Measurements from ENCODE around the gene SCGB2A2. TPM values are rescaled to one million over a fixed set of nuclear protein-coding genes. Genes with fewer than 3 reads are reported as not detected.
A peak's percentile ranks its signal among the peaks of the same experiment; 100 is the strongest.

SCGB2A2 gene
- total RNA-seq, 1 donor from 2014 or later, result not detected

DNA sequence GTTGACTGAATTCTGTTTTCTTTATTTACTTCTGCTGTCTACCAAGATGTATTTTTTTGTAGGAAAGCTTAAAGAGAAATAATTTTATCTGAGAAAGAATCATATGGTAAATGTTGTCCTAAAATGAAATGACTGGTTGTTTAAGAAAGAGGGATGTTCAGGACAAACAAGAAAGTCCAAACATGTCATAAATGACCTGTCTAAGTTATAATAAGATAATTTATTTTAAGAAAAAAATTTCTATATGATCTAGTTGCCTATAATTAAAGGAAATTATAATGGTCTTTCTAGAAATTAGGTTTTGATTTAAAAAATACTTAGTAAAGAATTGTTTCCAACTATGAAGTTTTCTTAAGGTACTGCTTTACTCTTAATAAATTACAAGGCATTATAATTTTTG lies 10.5 kb downstream of the SCGB2A2 start:
- no peak for DNase-seq (ENCODE audit: low spot score)
- H3K4me3 Mint-ChIP-seq (ENCODE audit: unreplicated experiment), result no peak overlapping the region
- no peak overlapping the region for H3K27ac Mint-ChIP-seq (ENCODE audit: unreplicated experiment)
- H3K36me3 Mint-ChIP-seq (ENCODE audit: low read depth, unreplicated experiment), result no peaks in the 10 kb centered on the region
- H3K4me1 Mint-ChIP-seq (ENCODE audit: unreplicated experiment), result no peaks in the 10 kb centered on the region
- H3K9me3 Mint-ChIP-seq (ENCODE audit: unreplicated experiment), result peaks cover 4% of the 10 kb centered on the region
- TF ChIP-seq, protein P1, sequence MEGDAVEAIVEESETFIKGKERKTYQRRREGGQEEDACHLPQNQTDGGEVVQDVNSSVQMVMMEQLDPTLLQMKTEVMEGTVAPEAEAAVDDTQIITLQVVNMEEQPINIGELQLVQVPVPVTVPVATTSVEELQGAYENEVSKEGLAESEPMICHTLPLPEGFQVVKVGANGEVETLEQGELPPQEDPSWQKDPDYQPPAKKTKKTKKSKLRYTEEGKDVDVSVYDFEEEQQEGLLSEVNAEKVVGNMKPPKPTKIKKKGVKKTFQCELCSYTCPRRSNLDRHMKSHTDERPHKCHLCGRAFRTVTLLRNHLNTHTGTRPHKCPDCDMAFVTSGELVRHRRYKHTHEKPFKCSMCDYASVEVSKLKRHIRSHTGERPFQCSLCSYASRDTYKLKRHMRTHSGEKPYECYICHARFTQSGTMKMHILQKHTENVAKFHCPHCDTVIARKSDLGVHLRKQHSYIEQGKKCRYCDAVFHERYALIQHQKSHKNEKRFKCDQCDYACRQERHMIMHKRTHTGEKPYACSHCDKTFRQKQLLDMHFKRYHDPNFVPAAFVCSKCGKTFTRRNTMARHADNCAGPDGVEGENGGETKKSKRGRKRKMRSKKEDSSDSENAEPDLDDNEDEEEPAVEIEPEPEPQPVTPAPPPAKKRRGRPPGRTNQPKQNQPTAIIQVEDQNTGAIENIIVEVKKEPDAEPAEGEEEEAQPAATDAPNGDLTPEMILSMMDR (IDR thresholded peaks at IDR 0.05; ENCODE audit: unreplicated experiment), result no peak
- H3K27me3 Mint-ChIP-seq (ENCODE audit: unreplicated experiment), result peaks cover 1% of the 10 kb centered on the region

DNA sequence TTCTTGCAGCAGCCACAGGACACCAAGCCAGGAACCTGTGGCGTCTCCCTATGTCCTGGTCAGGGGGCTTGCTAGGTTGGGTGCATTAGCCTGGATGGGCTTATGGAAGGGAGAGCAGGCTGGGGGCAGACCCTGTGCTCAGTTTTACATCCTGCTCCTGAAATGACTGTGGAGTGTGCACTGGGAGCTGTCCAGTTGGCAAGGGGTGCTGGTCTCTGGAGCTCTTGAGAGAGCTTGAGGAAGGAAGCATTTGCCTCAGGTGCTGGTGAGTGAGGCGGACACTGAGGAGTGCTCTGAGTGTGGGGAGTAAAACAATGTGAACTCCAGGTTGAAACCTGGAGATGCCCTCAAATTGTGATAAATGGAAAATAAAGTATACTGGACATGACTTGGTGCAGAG lies 25.5 kb downstream of the SCGB2A2 start:
- TF ChIP-seq, protein P1 (IDR thresholded peaks at IDR 0.05; ENCODE audit: unreplicated experiment), result no peak
- H3K4me3 Mint-ChIP-seq (ENCODE audit: unreplicated experiment), result no peak overlapping the region
- no peaks in the 10 kb centered on the region for H3K27me3 Mint-ChIP-seq (ENCODE audit: unreplicated experiment)
- H3K4me1 Mint-ChIP-seq (ENCODE audit: unreplicated experiment), result no peaks in the 10 kb centered on the region
- H3K36me3 Mint-ChIP-seq (ENCODE audit: low read depth, unreplicated experiment), result no peaks in the 10 kb centered on the region
- no peaks in the 10 kb centered on the region for H3K9me3 Mint-ChIP-seq (ENCODE audit: unreplicated experiment)
- DNase-seq (ENCODE audit: low spot score), result peak; percentile 54
- H3K27ac Mint-ChIP-seq (ENCODE audit: unreplicated experiment), result no peak overlapping the region

DNA sequence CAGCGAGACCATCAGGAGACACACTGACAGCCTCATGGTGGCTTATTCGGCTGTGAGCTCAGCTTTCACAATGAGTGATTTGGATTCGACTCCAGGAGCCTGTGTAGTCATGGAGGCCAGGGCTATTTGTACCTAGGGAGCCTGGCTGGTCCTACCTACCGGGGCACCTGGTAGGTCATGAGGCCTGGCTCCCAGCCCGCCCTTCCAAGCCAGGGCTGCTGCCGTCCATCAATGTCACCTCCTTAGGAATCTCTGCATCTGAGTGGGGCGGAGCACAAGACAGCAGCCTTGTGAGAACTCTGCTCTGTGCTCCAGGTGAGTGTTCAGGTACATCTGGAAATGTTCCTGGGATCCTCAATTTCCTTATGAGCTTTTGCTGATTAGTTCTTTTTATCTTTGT lies 29.0 kb downstream of the SCGB2A2 start, which contains the start of gene SCGB1D4:
Gene SCGB1D4 (minus strand): TSS at position 101 of the 400 bp plus-strand sequence. CDS start 65 bp downstream, at position 36.
- TF ChIP-seq, protein P1 (IDR thresholded peaks at IDR 0.05; ENCODE audit: unreplicated experiment), result no peak
- Mint-ChIP-seq H3K36me3 (ENCODE audit: low read depth, unreplicated experiment) (no peaks in the 10 kb centered on the region), H3K27me3 (ENCODE audit: unreplicated experiment) (no peaks in the 10 kb centered on the region), H3K9me3 (ENCODE audit: unreplicated experiment) (no peaks in the 10 kb centered on the region), H3K4me1 (ENCODE audit: unreplicated experiment) (no peaks in the 10 kb centered on the region), H3K4me3 (ENCODE audit: unreplicated experiment) (no peak within 1 kb of the TSS), H3K27ac (ENCODE audit: unreplicated experiment) (no peak within 1 kb of the TSS)
- no peak for DNase-seq (ENCODE audit: low spot score)

DNA sequence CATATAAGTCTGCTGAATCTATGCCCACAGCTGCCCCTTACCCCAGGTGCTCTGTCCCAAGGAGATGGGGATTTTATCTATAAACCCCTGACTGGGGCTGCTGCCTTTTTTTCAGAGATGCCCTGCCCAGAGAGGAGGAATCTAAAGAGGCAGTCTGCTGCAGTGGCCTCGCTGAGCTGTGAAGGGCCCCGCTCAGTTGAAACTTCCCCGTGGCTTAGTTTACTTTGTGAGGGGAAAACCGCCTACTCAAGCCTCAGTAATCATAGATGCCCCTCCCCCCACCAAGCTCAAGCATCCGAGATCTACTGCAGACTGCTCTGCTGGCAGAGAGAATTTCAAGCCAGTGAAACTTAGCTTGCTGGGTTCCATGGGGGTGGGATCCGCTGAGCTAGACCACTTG lies 36.3 kb downstream of the SCGB2A2 start:
- H3K36me3 Mint-ChIP-seq (ENCODE audit: low read depth, unreplicated experiment), result no peaks in the 10 kb centered on the region
- TF ChIP-seq, protein P1 (IDR thresholded peaks at IDR 0.05; ENCODE audit: unreplicated experiment), result no peak
- no peaks in the 10 kb centered on the region for H3K4me1 Mint-ChIP-seq (ENCODE audit: unreplicated experiment)
- H3K9me3 Mint-ChIP-seq (ENCODE audit: unreplicated experiment), result no peaks in the 10 kb centered on the region
- H3K27ac Mint-ChIP-seq (ENCODE audit: unreplicated experiment), result no peak overlapping the region
- H3K27me3 Mint-ChIP-seq (ENCODE audit: unreplicated experiment), result peaks cover 3% of the 10 kb centered on the region
- DNase-seq (ENCODE audit: low spot score), result no peak
- no peak overlapping the region for H3K4me3 Mint-ChIP-seq (ENCODE audit: unreplicated experiment)

DNA sequence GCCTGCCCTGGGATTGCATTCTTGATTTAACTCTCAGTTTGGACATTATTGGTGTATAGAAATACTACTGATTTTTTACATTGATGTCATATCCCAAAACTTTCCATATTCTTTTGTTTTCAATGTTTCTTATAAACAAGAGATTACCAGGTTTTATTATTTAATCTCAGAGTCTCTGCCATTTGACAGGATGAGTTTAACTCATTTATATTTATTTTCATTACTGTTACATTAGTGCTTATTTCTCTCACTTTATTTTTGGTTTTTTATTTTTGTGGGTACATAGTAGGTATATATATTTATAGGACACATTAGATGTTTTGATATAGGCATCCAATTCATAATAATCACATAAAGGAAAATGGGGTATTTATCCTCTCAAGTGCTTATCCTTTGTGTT lies 38.0 kb downstream of the SCGB2A2 start:
- TF ChIP-seq, protein P1 (IDR thresholded peaks at IDR 0.05; ENCODE audit: unreplicated experiment), result no peak

More for the DNA sequence above, 38.0 kb downstream of the SCGB2A2 start:
- H3K27me3 Mint-ChIP-seq (ENCODE audit: unreplicated experiment), result peaks cover 3% of the 10 kb centered on the region
- H3K27ac Mint-ChIP-seq (ENCODE audit: unreplicated experiment), result no peak overlapping the region
- DNase-seq (ENCODE audit: low spot score), result no peak
- H3K36me3 Mint-ChIP-seq (ENCODE audit: low read depth, unreplicated experiment), result no peaks in the 10 kb centered on the region
- no peaks in the 10 kb centered on the region for H3K4me1 Mint-ChIP-seq (ENCODE audit: unreplicated experiment)
- H3K9me3 Mint-ChIP-seq (ENCODE audit: unreplicated experiment), result no peaks in the 10 kb centered on the region
- no peak overlapping the region for H3K4me3 Mint-ChIP-seq (ENCODE audit: unreplicated experiment)
